Gastroesophageal sphincter (tissue), 4 donors: ENCODE results near the gene SMARCD2. TPM values are rescaled to one million over a fixed set of nuclear protein-coding genes. Genes with fewer than 3 reads are reported as not detected.

Experiments
- ATAC-seq: fragments of 150-250 bp; one replicate; pipeline ENCODE4 v1.9.1; 2016; ENCODE audit warnings: mild to moderate bottlenecking, moderate library complexity
- H3K27ac ChIP-seq, 4 donors: fragments of 200-600 bp; sonication (generic) in 3 of 4; 1 replicate in 3 of 4; 2 replicates in 1 of 4; pipeline ENCODE4 v1.5.1; 2016 to 2019
- H3K27me3 ChIP-seq: fragments of 200-600 bp; sonication (generic); one replicate; pipeline ENCODE4 v1.5.1; 2019
- H3K36me3 ChIP-seq, 2 donors: fragments of 200-600 bp; sonication (generic); one replicate each; pipeline ENCODE4 v1.5.1; 2019; ENCODE audit warnings: control low read depth in 1 of 2
- H3K4me1 ChIP-seq, 3 donors: fragments of 200-600 bp; sonication (generic); 1 replicate in 2 of 3; 2 replicates in 1 of 3; pipeline ENCODE4 v1.5.1; 2016 to 2019; ENCODE audit warnings: control low read depth in 2 of 3
- H3K4me3 ChIP-seq, 2 donors: fragments of 200-600 bp; sonication (generic); one replicate each; pipeline ENCODE4 v1.5.1; 2019; ENCODE audit warnings: mild to moderate bottlenecking in 1 of 2, moderate library complexity in 1 of 2
- H3K9me3 ChIP-seq, 3 donors: fragments of 200-600 bp; sonication (generic); one replicate each; pipeline ENCODE4 v1.5.1; 2017 to 2019; ENCODE audit warnings: control low read depth in 2 of 3
- EP300 ChIP-seq: sonication (generic); formaldehyde crosslinking; IDR thresholded peaks from one replicate; pipeline ENCODE4 v1.6.1; 2017; ENCODE audit warnings: antibody characterized with exemption, mild to moderate bottlenecking
- POLR2A ChIP-seq, 2 donors: fragments of 450-650 bp; IDR thresholded peaks; one replicate each; pipeline ENCODE4 v1.6.1; 2017; ENCODE audit warnings: antibody characterized with exemption in 2 of 2, mild to moderate bottlenecking in 2 of 2, moderate library complexity in 1 of 2
- POLR2AphosphoS5 ChIP-seq: sonication (generic); formaldehyde crosslinking; IDR thresholded peaks from one replicate; pipeline ENCODE4 v1.6.1; 2017; ENCODE audit warnings: antibody characterized with exemption
- WGBS, 2 donors: methylation state at CpG; one replicate each; pipeline ENCODE4 v1.1.5; 2018; ENCODE audit warnings: low coverage in 1 of 2; 5-methylcytosine and 5-hydroxymethylcytosine counted together
- total RNA-seq, 4 donors: library from RNA; depleted of rRNA; stranded (reverse); fragments of >200 nt; gene quantifications; one replicate each; pipeline ENCODE4 v1.1.0, GENCODE V29; 2016
- TF ChIP-seq, protein P1 (sequence below), 4 experiments: fragments of 200-600 bp in 2 of 4; fragments of 450-650 bp in 2 of 4; sonication (generic) in 1 of 4; IDR thresholded peaks; one replicate each; pipeline ENCODE4 v1.5.1; 2017 to 2019; ENCODE audit warnings: antibody characterized with exemption in 4 of 4, mild to moderate bottlenecking in 2 of 4, moderate library complexity in 2 of 4

Gene SMARCD2
- total RNA-seq, 4 donors from 2014 or later = 103 to 160 (median 141) TPM

DNA sequence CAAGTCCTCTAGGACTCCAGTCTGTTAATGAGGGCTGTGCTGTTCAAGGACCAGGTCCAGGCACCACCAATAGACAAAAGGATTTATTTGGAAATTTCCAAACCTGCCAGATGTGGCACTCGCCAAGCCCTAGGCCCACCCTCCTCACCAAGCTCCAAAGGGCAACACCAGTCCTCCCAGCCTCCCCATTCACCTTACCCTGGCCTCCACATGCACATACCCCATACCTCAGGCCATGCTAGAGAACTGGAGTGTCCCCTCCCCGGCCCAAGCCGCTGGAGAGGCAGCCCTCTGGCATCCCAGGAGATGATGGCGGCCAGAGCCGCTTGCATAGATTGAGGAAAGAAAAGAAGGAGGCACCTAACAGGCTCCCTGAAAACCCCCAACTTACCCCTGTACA, 10.5 kb downstream of the SMARCD2 start:
- no CpG with 5 or more reads among the region's 5 CpGs for WGBS, 2 donors
- Histone ChIP-seq H3K9me3 (no peaks in the 10 kb centered on the region), H3K36me3 (peaks cover 0 to 81% of the 10 kb centered on the region in 2 donors), H3K4me1 (peaks cover 0 to 69% (median 17%) of the 10 kb centered on the region in 3 donors), H3K4me3 (no peak overlapping the region), H3K27ac (no peak overlapping the region), H3K27me3 (no peaks in the 10 kb centered on the region)
- no peak for TF ChIP-seq EP300
- TF ChIP-seq POLR2A (IDR thresholded peaks at IDR 0.05) = no peak
- TF ChIP-seq, protein P1, sequence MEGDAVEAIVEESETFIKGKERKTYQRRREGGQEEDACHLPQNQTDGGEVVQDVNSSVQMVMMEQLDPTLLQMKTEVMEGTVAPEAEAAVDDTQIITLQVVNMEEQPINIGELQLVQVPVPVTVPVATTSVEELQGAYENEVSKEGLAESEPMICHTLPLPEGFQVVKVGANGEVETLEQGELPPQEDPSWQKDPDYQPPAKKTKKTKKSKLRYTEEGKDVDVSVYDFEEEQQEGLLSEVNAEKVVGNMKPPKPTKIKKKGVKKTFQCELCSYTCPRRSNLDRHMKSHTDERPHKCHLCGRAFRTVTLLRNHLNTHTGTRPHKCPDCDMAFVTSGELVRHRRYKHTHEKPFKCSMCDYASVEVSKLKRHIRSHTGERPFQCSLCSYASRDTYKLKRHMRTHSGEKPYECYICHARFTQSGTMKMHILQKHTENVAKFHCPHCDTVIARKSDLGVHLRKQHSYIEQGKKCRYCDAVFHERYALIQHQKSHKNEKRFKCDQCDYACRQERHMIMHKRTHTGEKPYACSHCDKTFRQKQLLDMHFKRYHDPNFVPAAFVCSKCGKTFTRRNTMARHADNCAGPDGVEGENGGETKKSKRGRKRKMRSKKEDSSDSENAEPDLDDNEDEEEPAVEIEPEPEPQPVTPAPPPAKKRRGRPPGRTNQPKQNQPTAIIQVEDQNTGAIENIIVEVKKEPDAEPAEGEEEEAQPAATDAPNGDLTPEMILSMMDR (IDR thresholded peaks at IDR 0.05) = no peak
- TF ChIP-seq POLR2AphosphoS5 = no peak
- no peak for ATAC-seq

DNA sequence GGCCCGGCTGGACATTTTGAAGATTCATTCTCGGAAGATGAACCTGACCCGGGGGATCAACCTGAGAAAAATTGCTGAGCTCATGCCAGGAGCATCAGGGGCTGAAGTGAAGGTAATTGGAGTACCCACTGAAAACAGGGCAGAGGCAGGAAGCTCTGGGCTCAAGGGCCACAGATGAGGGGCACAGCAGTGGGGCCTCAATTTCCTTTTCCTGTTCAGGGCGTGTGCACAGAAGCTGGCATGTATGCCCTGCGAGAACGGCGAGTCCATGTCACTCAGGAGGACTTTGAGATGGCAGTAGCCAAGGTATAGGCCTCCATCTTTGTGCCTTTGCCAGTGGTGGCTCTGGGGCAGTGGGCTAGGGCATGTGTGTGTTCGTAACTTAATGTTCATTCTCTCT, 11.0 kb downstream of the SMARCD2 start:
- WGBS, 2 donors = 60 to 73% methylated on average over 1 of the region's 8 CpGs
- ATAC-seq = no peak
- H3K4me3 ChIP-seq = no peak overlapping the region

DNA sequence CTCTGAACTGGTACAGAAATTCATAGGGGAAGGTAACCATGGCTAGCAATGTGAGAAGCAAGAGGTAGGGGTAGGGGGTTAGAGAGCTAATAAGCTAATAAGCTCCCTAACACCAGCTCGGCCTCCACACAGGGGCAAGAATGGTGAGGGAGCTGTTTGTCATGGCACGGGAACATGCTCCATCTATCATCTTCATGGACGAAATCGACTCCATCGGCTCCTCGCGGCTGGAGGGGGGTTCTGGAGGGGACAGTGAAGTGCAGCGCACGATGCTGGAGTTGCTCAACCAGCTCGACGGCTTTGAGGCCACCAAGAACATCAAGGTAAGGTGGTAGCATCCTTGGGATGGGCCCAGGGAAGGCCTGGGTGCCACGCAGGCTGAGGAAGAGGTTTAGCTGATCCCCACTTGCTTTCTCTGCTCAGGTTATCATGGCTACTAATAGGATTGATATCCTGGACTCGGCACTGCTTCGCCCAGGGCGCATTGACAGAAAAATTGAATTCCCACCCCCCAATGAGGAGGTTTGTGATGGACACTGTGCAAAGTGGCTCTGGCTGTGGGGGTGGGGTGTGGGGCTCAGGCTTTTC, 11.5 kb downstream of the SMARCD2 start:
- peaks cover 0 to 71% of the 10 kb centered on the region in 2 donors for H3K36me3 ChIP-seq
- no peak for ATAC-seq
- no peaks in the 10 kb centered on the region for H3K27me3 ChIP-seq
- peaks cover 0 to 65% (median 19%) of the 10 kb centered on the region in 3 donors for H3K4me1 ChIP-seq
- WGBS, 2 donors = 69 to 70% methylated on average over 6 to 11 of the region's 15 CpGs
- H3K9me3 ChIP-seq = no peaks in the 10 kb centered on the region
- no peak overlapping the region for H3K4me3 ChIP-seq
- TF ChIP-seq EP300 = no peak
- H3K27ac ChIP-seq = peak overlapping the region in 2 of 4 donors; percentile 12 to 89

More for the DNA sequence above, 11.0 kb downstream of the SMARCD2 start:
- Histone ChIP-seq H3K27ac (peak overlapping the region in 2 of 4 donors; percentile 12 to 27), H3K9me3 (no peaks in the 10 kb centered on the region), H3K27me3 (no peaks in the 10 kb centered on the region), H3K36me3 (peaks cover 0 to 76% of the 10 kb centered on the region in 2 donors), H3K4me1 (peaks cover 0 to 64% (median 16%) of the 10 kb centered on the region in 3 donors)
- TF ChIP-seq, protein P1 (IDR thresholded peaks at IDR 0.05) = no peak
- TF ChIP-seq POLR2A (IDR thresholded peaks at IDR 0.05) (no peak), EP300 (no peak), POLR2AphosphoS5 (no peak)

DNA sequence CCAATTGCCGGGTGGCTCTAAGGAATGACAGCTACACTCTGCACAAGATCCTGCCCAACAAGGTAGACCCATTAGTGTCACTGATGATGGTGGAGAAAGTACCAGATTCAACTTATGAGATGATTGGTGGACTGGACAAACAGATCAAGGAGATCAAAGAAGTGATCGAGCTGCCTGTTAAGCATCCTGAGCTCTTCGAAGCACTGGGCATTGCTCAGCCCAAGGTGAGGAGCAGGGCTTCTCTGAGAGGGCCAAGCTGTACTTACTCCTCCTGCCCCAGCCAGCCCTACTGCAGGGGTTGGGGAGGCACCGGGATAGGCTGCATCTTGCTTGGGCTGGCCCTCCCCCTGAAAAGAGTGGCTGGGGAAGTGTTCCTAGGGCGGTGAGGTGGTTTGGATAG, 12.2 kb downstream of the SMARCD2 start:
- TF ChIP-seq POLR2A (IDR thresholded peaks at IDR 0.05) (no peak), POLR2AphosphoS5 (no peak), EP300 (no peak)
- TF ChIP-seq, protein P1 (IDR thresholded peaks at IDR 0.05) = no peak

DNA sequence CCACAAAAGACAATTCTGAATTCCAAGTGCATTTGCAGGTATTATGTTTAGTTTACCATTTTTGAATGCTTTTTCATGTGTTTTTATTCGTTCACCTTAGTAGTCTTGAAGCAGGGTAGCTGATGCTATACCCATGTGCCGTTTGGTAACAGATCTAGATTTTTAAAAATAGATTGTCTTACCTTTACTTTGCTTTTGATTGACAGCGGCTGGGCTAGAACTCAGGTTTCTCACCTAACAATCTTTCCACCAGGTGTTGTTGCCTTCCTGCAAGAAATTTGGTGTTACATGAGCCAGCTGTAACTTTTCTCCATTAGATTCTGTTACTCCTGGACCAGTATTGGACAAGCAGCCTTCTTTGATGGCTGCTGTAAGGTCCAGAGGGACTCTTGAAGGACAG, 13.5 kb downstream of the SMARCD2 start:
- Histone ChIP-seq H3K27ac (peak overlapping the region in 3 of 4 donors; percentile 85 to 89 (median 87)), H3K9me3 (no peaks in the 10 kb centered on the region), H3K4me3 (no peak overlapping the region), H3K27me3 (no peaks in the 10 kb centered on the region), H3K36me3 (peaks cover 0 to 69% of the 10 kb centered on the region in 2 donors), H3K4me1 (peaks cover 0 to 62% (median 24%) of the 10 kb centered on the region in 3 donors)
- ATAC-seq = no peak
- TF ChIP-seq EP300 (no peak), POLR2AphosphoS5 (no peak), POLR2A (IDR thresholded peaks at IDR 0.05) (no peak)
- TF ChIP-seq, protein P1 (IDR thresholded peaks at IDR 0.05) = no peak
- 94 to 95% methylated on average over 3 of the region's 3 CpGs for WGBS, 2 donors

More for the DNA sequence above, 12.2 kb downstream of the SMARCD2 start:
- no peaks in the 10 kb centered on the region for H3K27me3 ChIP-seq
- ATAC-seq = no peak
- H3K4me3 ChIP-seq = no peak overlapping the region
- no peaks in the 10 kb centered on the region for H3K9me3 ChIP-seq
- H3K4me1 ChIP-seq = peaks cover 0 to 65% (median 24%) of the 10 kb centered on the region in 3 donors
- H3K27ac ChIP-seq = peak overlapping the region in 3 of 4 donors; percentile 30 to 89 (median 85)
- H3K36me3 ChIP-seq = peaks cover 0 to 69% of the 10 kb centered on the region in 2 donors
- WGBS, 2 donors = 80 to 83% methylated on average over 1 to 3 of the region's 5 CpGs
